Caco-2 (cell line): ENCODE measurements around the gene FANCI. TPM values are rescaled to one million over a fixed set of nuclear protein-coding genes. Genes with fewer than 3 reads are reported as not detected.

Experiments used
- BruUV-seq: library from RNA; stranded (reverse); fragments of 400-500 nt; replicated peaks from 2 replicates; lab custom pipeline; 2021; lab: Mats Ljungman, UMichigan
- CTCF ChIA-PET: fragments of 300-600 bp; sonication (Branson Sonifier 250); formaldehyde crosslinking; loops from one replicate; lab custom pipeline; 2022; ENCODE audit warnings: antibody characterized with exemption; lab: Charles Lee
- POLR2A ChIA-PET: fragments of 300-600 bp; sonication (Branson Sonifier 250); formaldehyde crosslinking; loops from one replicate; lab custom pipeline; 2022; ENCODE audit warnings: antibody characterized with exemption; lab: Charles Lee
- DNase-seq, 2 experiments: peaks; one replicate each; pipeline versions ENCODE4 v3.0.0 to v3.0.0-alpha.2; 2020 to 2022
- H3K27me3 ChIP-seq: replicated peaks from 2 replicates; pipeline ENCODE4 v1.6.0; 2011; ENCODE audit warnings: low read length; ENCODE audit not compliant: control insufficient read depth, insufficient read depth
- H3K36me3 ChIP-seq: 2 replicates; pipeline ENCODE4 v1.5.1; 2011; ENCODE audit warnings: low read length; ENCODE audit not compliant: control insufficient read depth, insufficient read depth
- H3K4me1 ChIP-seq: fragments of 250-450 bp; sonication (Bioruptor Pico); 2 replicates; pipeline ENCODE4 v1.5.1; 2020; ENCODE audit warnings: mild to moderate bottlenecking
- H3K4me3 ChIP-seq: 2 replicates; pipeline ENCODE4 v1.5.1; 2011; ENCODE audit warnings: low read depth, mild to moderate bottlenecking, control low read depth, low read length
- H3K9me3 ChIP-seq: fragments of 250-450 bp; sonication (Bioruptor Pico); 2 replicates; pipeline ENCODE4 v1.5.1; 2020; ENCODE audit warnings: mild to moderate bottlenecking, moderate library complexity
- H3K27ac Mint-ChIP-seq: one replicate; pipeline ENCODE4 v1.8.0; 2022; ENCODE audit warnings: mixed read lengths; ENCODE audit not compliant: unreplicated experiment
- H3K27me3 Mint-ChIP-seq: one replicate; pipeline ENCODE4 v1.8.0; 2022; ENCODE audit warnings: mixed read lengths; ENCODE audit not compliant: insufficient read depth, unreplicated experiment
- H3K36me3 Mint-ChIP-seq: one replicate; pipeline ENCODE4 v1.8.0; 2022; ENCODE audit warnings: mild to moderate bottlenecking, mixed read lengths; ENCODE audit not compliant: insufficient read depth, unreplicated experiment
- H3K4me1 Mint-ChIP-seq: one replicate; pipeline ENCODE4 v1.8.0; 2022; ENCODE audit warnings: low read depth, mixed read lengths; ENCODE audit not compliant: unreplicated experiment
- H3K4me3 Mint-ChIP-seq: one replicate; pipeline ENCODE4 v1.8.0; 2022; ENCODE audit warnings: mild to moderate bottlenecking, moderate library complexity, mixed read lengths; ENCODE audit not compliant: unreplicated experiment
- H3K9me3 Mint-ChIP-seq: one replicate; pipeline ENCODE4 v1.8.0; 2022; ENCODE audit warnings: mixed read lengths; ENCODE audit not compliant: unreplicated experiment
- intact Hi-C: fragments of 100-400 bp; cut with micrococcal nuclease; formaldehyde crosslinking; loops from one replicate; pipeline ENCODE4 v1.10.0; 2022; ENCODE audit not compliant: unreplicated experiment
- total RNA-seq: library from RNA; stranded (reverse); gene quantifications from 2 replicates; pipeline ENCODE4 v1.2.3, GENCODE V29; 2022
- TF ChIP-seq, protein P1 (sequence below), 2 experiments: fragments of 200-600 bp in 1 of 2; IDR thresholded peaks; 1 replicate in 1 of 2; 2 replicates in 1 of 2; pipeline versions ENCODE4 v1.5.1 to v1.8.0; 2011 to 2022; ENCODE audit warnings: antibody characterized with exemption in 1 of 2, control low read depth in 1 of 2, inconsistent platforms in 1 of 2, low read depth in 1 of 2, low read length in 1 of 2, mild to moderate bottlenecking in 1 of 2, moderate library complexity in 1 of 2; ENCODE audit not compliant: insufficient read depth in 1 of 2, severe bottlenecking in 1 of 2, unreplicated experiment in 1 of 2

Gene FANCI
- total RNA-seq, 1 experiment from 2014 or later, result 94.2 TPM

DNA sequence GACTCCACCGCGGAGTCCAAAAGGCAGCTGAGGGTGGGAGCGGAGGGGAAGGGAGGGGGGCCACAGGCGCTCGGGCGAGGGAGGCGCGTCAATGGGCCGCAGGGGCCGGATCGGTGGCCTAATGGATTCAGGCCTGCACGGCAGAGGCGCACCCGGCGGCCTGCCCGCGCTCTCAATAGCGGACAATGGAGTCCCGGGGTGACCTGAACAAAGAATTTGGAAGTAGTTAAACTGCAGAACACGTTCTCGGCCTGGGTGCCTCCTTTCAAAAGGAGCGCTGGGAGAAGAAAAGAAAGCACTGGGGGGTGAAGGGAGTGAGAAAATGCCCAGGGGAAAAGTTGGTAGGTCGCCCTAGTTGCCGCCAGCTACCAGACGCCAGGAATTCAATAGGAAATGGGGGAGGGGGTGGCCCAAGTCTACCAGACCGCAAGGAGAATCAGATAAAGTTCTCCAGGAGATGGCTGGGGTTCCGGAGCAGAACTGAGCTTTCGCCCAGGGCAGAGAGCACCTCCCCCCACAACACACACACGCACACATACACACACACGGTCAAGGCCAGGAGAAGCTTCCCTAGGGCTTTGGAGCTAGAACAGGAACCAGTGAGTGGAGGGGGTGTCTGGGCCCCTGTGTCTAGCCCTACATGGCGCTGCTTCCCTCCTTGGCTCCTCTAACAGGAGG is 116.7 kb downstream of the FANCI start:
- H3K4me1 ChIP-seq, result no peaks in the 10 kb centered on the region
- no TSS peak for BruUV-seq
- no peak overlapping the region for H3K4me3 ChIP-seq
- no peak for DNase-seq
- TF ChIP-seq, protein P1, sequence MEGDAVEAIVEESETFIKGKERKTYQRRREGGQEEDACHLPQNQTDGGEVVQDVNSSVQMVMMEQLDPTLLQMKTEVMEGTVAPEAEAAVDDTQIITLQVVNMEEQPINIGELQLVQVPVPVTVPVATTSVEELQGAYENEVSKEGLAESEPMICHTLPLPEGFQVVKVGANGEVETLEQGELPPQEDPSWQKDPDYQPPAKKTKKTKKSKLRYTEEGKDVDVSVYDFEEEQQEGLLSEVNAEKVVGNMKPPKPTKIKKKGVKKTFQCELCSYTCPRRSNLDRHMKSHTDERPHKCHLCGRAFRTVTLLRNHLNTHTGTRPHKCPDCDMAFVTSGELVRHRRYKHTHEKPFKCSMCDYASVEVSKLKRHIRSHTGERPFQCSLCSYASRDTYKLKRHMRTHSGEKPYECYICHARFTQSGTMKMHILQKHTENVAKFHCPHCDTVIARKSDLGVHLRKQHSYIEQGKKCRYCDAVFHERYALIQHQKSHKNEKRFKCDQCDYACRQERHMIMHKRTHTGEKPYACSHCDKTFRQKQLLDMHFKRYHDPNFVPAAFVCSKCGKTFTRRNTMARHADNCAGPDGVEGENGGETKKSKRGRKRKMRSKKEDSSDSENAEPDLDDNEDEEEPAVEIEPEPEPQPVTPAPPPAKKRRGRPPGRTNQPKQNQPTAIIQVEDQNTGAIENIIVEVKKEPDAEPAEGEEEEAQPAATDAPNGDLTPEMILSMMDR (IDR thresholded peaks at IDR 0.05; ENCODE audit: insufficient read depth in 1 of 2, low read depth in 1 of 2, low read length in 1 of 2, severe bottlenecking in 1 of 2, unreplicated experiment in 1 of 2), result no peak
- Mint-ChIP-seq H3K27ac (no peak overlapping the region), H3K4me3 (no peak overlapping the region), H3K27me3 (peaks cover 47% of the 10 kb centered on the region), H3K36me3 (no peaks in the 10 kb centered on the region), H3K4me1 (no peaks in the 10 kb centered on the region), H3K9me3 (no peaks in the 10 kb centered on the region)
- ChIA-PET POLR2A (no interaction called here), CTCF (interaction anchor here (0.6 to 4.9 kb wide), 6 partner anchors 14 to 112 kb away, joined by 3 to 38 read pairs (median 5); no protein-coding TSS in a partner anchor)
- intact Hi-C loops, result no loop called here
- no peaks in the 10 kb centered on the region for H3K36me3 ChIP-seq
- no peaks in the 10 kb centered on the region for H3K9me3 ChIP-seq
- H3K27me3 ChIP-seq, result peaks cover 10% of the 10 kb centered on the region

DNA sequence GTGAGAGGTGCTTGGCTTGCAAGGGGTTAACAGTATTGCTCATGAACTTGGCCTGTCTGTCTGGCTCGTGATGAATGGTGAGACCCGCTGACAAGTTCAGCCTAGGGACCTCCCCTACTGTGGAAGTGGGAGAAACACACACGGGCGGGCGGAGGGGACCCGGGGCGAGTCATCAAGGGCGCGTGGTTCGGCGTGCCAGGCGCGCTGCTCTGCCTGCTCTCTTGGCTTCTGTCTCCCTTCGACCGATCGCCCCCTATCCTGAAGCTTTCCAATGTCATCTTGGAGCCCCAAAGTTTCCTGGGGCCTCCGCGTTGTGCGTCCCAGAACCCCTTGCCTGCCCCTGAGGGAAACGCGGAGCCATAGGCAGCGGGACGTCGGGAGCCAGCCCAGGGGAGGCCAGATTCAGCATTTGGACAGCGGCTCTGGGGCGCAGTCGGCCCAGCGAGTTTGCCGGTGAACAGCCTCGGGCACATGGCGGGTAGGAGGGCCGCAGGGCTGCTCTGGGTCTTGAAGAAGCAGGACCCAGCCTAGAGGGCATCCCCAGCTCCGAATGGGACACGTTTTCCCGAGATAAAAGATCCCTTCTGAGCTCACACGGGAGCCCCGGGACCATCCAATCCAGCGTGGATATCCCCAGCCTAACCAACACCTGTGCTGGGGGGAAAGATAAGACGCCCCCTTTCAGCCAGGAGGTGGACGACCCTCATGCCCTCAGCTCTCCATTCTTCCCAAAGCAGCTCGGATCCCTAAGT is 117.8 kb downstream of the FANCI start:
- Histone ChIP-seq H3K36me3 (no peaks in the 10 kb centered on the region), H3K27me3 (peaks cover 11% of the 10 kb centered on the region), H3K4me1 (no peaks in the 10 kb centered on the region), H3K4me3 (no peak overlapping the region), H3K9me3 (no peaks in the 10 kb centered on the region)
- no TSS peak for BruUV-seq
- no peak overlapping the region for H3K27ac Mint-ChIP-seq
- H3K4me1 Mint-ChIP-seq, result no peaks in the 10 kb centered on the region
- no peaks in the 10 kb centered on the region for H3K36me3 Mint-ChIP-seq
- TF ChIP-seq, protein P1 (IDR thresholded peaks at IDR 0.05; ENCODE audit: insufficient read depth in 1 of 2, low read depth in 1 of 2, low read length in 1 of 2, severe bottlenecking in 1 of 2, unreplicated experiment in 1 of 2), result no peak
- no peak overlapping the region for H3K4me3 Mint-ChIP-seq
- DNase-seq, result peak; percentile 62 to 80
- ChIA-PET POLR2A (no interaction called here), CTCF (interaction anchor here (0.8 kb wide), 1 partner anchor 62 kb away, joined by 3 read pairs; no protein-coding TSS in a partner anchor)
- H3K9me3 Mint-ChIP-seq, result no peaks in the 10 kb centered on the region
- H3K27me3 Mint-ChIP-seq, result peaks cover 51% of the 10 kb centered on the region
- intact Hi-C loops, result loop anchor here (1.0 kb wide), 1 partner anchor 58 kb away; no protein-coding TSS in a partner anchor

DNA sequence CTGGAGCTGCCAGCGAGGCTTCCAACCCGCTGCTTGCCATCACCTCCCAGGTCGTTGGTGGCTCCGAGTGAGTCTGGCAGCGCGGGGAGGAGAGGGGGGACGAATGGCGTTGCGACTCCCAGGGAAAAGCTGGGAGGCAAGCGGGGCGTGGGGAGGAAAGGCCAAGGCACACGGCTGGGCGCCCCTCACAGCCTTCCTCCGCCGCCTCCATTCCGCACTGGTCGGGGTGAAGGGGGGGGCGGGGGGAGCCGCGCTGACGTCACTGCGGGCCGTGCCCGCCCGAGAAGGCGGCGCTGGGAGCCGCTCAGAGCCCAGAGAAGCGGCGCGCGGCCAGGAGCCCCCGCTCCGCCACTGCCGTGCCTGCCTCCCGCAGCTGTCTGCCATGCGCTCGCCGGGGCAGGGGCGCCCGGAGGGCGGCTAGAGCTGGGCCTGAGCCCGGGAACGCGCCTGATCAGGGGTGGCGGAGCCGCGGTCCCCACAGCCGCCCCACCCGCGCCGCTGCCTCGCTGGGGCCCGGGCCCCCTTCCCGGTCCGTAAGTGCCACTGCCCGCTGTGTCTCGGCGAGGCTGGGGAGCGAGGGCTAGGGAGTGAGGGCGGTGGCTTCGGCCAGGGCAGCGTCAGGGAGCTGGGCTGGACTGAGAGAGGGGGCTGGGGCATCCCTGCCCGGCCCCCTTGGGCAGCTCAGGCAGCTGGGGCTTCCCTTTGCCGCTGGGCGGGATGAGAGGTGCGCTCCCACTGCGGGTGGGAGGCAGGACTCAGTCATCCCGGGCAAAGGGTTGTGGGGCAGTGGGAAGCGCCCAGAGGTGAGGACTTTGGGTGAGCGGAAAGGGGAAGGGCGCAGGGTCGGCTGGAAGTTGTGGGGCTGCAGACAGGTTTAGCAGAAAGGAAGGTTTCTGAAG is 118.7 kb downstream of the FANCI start:
- no peaks in the 10 kb centered on the region for H3K4me1 Mint-ChIP-seq
- DNase-seq, result no peak
- no TSS peak for BruUV-seq
- H3K4me3 Mint-ChIP-seq, result no peak overlapping the region
- no peaks in the 10 kb centered on the region for H3K36me3 Mint-ChIP-seq
- H3K4me3 ChIP-seq, result no peak overlapping the region
- POLR2A ChIA-PET, result no interaction called here
- TF ChIP-seq, protein P1 (IDR thresholded peaks at IDR 0.05; ENCODE audit: insufficient read depth in 1 of 2, low read depth in 1 of 2, low read length in 1 of 2, severe bottlenecking in 1 of 2, unreplicated experiment in 1 of 2), result no peak
- no peaks in the 10 kb centered on the region for H3K9me3 ChIP-seq
- peaks cover 11% of the 10 kb centered on the region for H3K27me3 ChIP-seq
- no peaks in the 10 kb centered on the region for H3K36me3 ChIP-seq
- H3K9me3 Mint-ChIP-seq, result no peaks in the 10 kb centered on the region
- H3K27me3 Mint-ChIP-seq, result peaks cover 48% of the 10 kb centered on the region
- H3K27ac Mint-ChIP-seq, result no peak overlapping the region
- no peaks in the 10 kb centered on the region for H3K4me1 ChIP-seq
- intact Hi-C loops, result no loop called here
- CTCF ChIA-PET, result interaction anchor here (0.7 to 0.8 kb wide), 2 partner anchors 62 kb away, joined by 3 to 7 read pairs; no protein-coding TSS in a partner anchor
